Hematopoietic multipotent progenitor cell (in vitro differentiated cells): ENCODE data around the gene THAP8. TPM values are rescaled to one million over a fixed set of nuclear protein-coding genes. Genes with fewer than 3 reads are reported as not detected.
"Not testable (repeated sequence)": the region's sequence is repeated elsewhere in the genome, so short reads cannot be mapped to it uniquely, and the experiment has no call there.

Source experiments
- DNase-seq, 3 donors: peaks; one replicate each; pipeline ENCODE4 v3.0.0-alpha.2; 2011 to 2015; ENCODE audit warnings: low read depth in 2 of 3, low spot score in 2 of 3
- total RNA-seq: library from RNA; depleted of rRNA; stranded (reverse); fragments of >200 nt; gene quantifications from one replicate; pipeline ENCODE4 v1.2.3, GENCODE V29; 2012

The THAP8 gene
- total RNA-seq, 1 donor: 8.3 TPM

GRCh38 chr19:36068810-36069499 lies 14.9 kb upstream of the THAP8 start:
- DNase-seq: not testable (repeated sequence)

GRCh38 chr19:36067681-36068080 lies 13.6 kb upstream of the THAP8 start:
- DNase-seq: no peak

GRCh38 chr19:36064826-36065225 lies 10.7 kb upstream of the THAP8 start:
- DNase-seq: no peak

GRCh38 chr19:36061367-36061766 lies 7.3 kb upstream of the THAP8 start:
- DNase-seq: no peak

GRCh38 chr19:36060430-36060829 lies 6.3 kb upstream of the THAP8 start:
- DNase-seq: peak in 1 of 3 donors; percentile 33

GRCh38 chr19:36059180-36059910 lies 5.3 kb upstream of the THAP8 start:
- no peak for DNase-seq

GRCh38 chr19:36058481-36059179 lies 4.5 kb upstream of the THAP8 start:
- no peak for DNase-seq

GRCh38 chr19:36054733-36055686 lies 925 bp upstream of the THAP8 start, which contains the start of gene WDR62:
Gene WDR62 (plus strand): TSS chr19:36054897. CDS start chr19:36054972, 75 bp downstream.
- DNase-seq: peak in 2 of 3 donors; percentile 26 to 96

GRCh38 chr19:36051637-36052036 lies 2.4 kb downstream of the THAP8 start:
- no peak for DNase-seq

- DNase-seq: no peak
Observed at GRCh38 chr19:36051236-36051635, 2.8 kb downstream of the THAP8 start.

GRCh38 chr19:36049080-36049698 lies 4.9 kb downstream of the THAP8 start:
- DNase-seq: no peak

- no peak for DNase-seq
Observed at GRCh38 chr19:36047835-36048234, 6.2 kb downstream of the THAP8 start.

GRCh38 chr19:36046443-36047050 lies 7.5 kb downstream of the THAP8 start:
- no peak for DNase-seq

GRCh38 chr19:36043952-36044351 lies 10.1 kb downstream of the THAP8 start:
- DNase-seq: no peak

- DNase-seq: no peak
Observed at GRCh38 chr19:36041831-36042230, 12.3 kb downstream of the THAP8 start.

- not testable (repeated sequence) for DNase-seq
Observed at GRCh38 chr19:36041092-36041491, 13.0 kb downstream of the THAP8 start.

- DNase-seq: no peak
Observed at GRCh38 chr19:36040495-36040894, 13.6 kb downstream of the THAP8 start.

- DNase-seq: peak in 2 of 3 donors; percentile 58 to 67
Observed at GRCh38 chr19:36032251-36033104, 21.6 kb downstream of the THAP8 start, which contains the start of gene CLIP3. Gene CLIP3 (minus strand): TSS chr19:36032873. CDS start chr19:36032357, 516 bp downstream.
